Transverse colon (tissue), 4 donors: ENCODE data around the gene ARPIN. TPM values are rescaled to one million over a fixed set of nuclear protein-coding genes. Genes with fewer than 3 reads are reported as not detected.

ENCODE experiments used
- DNase-seq: peaks from one replicate; pipeline ENCODE4 v3.0.0-alpha.2; 2019
- H3K27ac ChIP-seq, 4 donors: fragments of 200-600 bp; sonication (generic); 2 replicates each; pipeline ENCODE4 v1.5.1; 2016 to 2018; ENCODE audit warnings: inconsistent platforms in 4 of 4
- H3K27me3 ChIP-seq: fragments of 200-600 bp; sonication (generic); 2 replicates; pipeline ENCODE4 v1.5.1; 2017; ENCODE audit warnings: inconsistent platforms
- H3K36me3 ChIP-seq, 4 donors: fragments of 200-600 bp; sonication (generic); 2 replicates each; pipeline ENCODE4 v1.5.1; 2017 to 2019; ENCODE audit warnings: inconsistent platforms in 4 of 4
- H3K4me1 ChIP-seq, 4 donors: fragments of 200-600 bp; sonication (generic); 2 replicates each; pipeline ENCODE4 v1.5.1; 2017 to 2020; ENCODE audit warnings: inconsistent platforms in 4 of 4
- H3K4me3 ChIP-seq, 4 donors: fragments of 200-600 bp; sonication (generic); 1 replicate in 1 of 4; 2 replicates in 3 of 4; pipeline versions ENCODE4 v1.5.1 to v1.6.1; 2017 to 2019; ENCODE audit warnings: inconsistent platforms in 4 of 4
- H3K9me3 ChIP-seq, 2 donors: fragments of 200-600 bp; sonication (generic); 2 replicates each; pipeline ENCODE4 v1.5.1; 2017 to 2019; ENCODE audit warnings: inconsistent platforms in 2 of 2
- EP300 ChIP-seq: sonication (generic); formaldehyde crosslinking; IDR thresholded peaks from one replicate; pipeline ENCODE4 v1.6.1; 2017; ENCODE audit warnings: antibody characterized with exemption, low read depth
- POLR2A ChIP-seq: fragments of 450-650 bp; IDR thresholded peaks from one replicate; pipeline ENCODE4 v1.6.1; 2016; ENCODE audit warnings: antibody characterized with exemption, mild to moderate bottlenecking, moderate library complexity
- POLR2AphosphoS5 ChIP-seq, 3 donors: sonication (generic); formaldehyde crosslinking; IDR thresholded peaks; one replicate each; pipeline ENCODE4 v1.6.1; 2016; ENCODE audit warnings: antibody characterized with exemption in 3 of 3
- WGBS, 2 donors: methylation state at CpG; one replicate each; pipeline ENCODE4 v1.1.5; 2018; ENCODE audit warnings: low coverage in 1 of 2; 5-methylcytosine and 5-hydroxymethylcytosine counted together
- in situ Hi-C, 4 donors: fragments of 200-750 bp; cut with MboI; loops; one replicate each; pipeline versions ENCODE4 v1.15.0 to v1.15.1; 2017; ENCODE audit warnings: low sequenced_read_pairs in 3 of 4, low pct_ligation_motif_present in 1 of 4, low pct_unique_long_range_greater_than_20kb in 1 of 4
- intact Hi-C: fragments of 100-400 bp; cut with DNase I; formaldehyde crosslinking; loops from one replicate; pipeline ENCODE4 v1.15.1; 2023; ENCODE audit warnings: low total_unique reads
- total RNA-seq, 4 donors: library from RNA; depleted of rRNA; stranded (reverse); fragments of >200 nt; gene quantifications; one replicate each; pipeline ENCODE4 v1.1.0, GENCODE V29; 2016
- TF ChIP-seq, protein P1 (sequence below), 5 experiments: fragments of 200-600 bp in 3 of 5; fragments of 450-650 bp in 2 of 5; sonication (generic) in 3 of 5; IDR thresholded peaks; 1 replicate in 2 of 5; 2 replicates in 3 of 5; pipeline ENCODE4 v1.5.1; 2016 to 2017; ENCODE audit warnings: antibody characterized with exemption in 5 of 5, inconsistent platforms in 3 of 5, mild to moderate bottlenecking in 2 of 5, moderate library complexity in 1 of 5

The ARPIN gene
- total RNA-seq, 4 donors from 2014 or later: 24.1 to 48.6 (median 37.6) TPM

DNA sequence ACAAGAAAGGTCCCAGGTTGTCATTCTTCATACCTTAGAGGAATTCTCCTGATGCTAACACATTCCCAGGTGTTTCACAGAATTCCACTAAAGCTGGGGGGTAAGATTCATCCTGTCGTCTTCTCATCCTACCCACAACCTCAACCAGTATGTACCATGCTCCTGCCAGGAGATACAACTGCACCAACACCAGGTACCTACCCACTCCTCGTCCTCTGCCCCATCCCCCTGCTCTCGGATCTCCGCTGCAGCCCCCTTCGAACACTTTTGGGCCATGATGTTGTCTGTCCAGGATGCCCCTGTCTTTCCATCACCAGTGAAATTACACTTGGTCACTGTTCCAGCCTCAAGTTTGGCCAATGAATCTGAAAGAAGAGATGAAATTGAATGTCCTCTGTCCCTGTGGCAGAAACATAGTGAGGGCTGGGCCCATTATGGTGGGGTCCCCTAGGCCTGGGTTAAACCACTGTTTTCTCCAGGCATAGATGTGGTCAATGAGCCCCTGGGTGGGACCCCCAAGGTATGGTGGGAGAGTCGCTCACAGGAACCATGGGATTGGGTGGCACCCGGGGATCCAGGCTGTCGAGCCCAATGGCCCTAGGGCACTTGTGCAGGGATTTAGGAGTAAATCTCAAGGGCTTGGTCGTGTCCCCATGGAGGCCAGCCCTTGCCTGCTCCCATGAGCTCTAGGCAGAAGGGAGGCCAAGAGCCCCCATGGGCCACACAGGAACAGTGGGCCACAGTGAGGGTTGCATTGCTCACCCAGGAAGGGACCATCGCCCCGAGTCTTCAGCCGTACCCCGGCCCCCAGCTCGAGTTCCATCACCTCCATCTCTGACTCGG, 9.5 kb downstream of the ARPIN start:
- in situ Hi-C loops: loop anchor here in 1 of 4 donors (10.0 kb wide), 1 partner anchor 182 kb away; no protein-coding TSS in a partner anchor
- intact Hi-C loops: loop anchor here (10.0 kb wide), 1 partner anchor 182 kb away; no protein-coding TSS in a partner anchor
- TF ChIP-seq EP300 (no peak), POLR2A (no peak), POLR2AphosphoS5 (IDR thresholded peaks at IDR 0.05) (no peak)
- TF ChIP-seq, protein P1, sequence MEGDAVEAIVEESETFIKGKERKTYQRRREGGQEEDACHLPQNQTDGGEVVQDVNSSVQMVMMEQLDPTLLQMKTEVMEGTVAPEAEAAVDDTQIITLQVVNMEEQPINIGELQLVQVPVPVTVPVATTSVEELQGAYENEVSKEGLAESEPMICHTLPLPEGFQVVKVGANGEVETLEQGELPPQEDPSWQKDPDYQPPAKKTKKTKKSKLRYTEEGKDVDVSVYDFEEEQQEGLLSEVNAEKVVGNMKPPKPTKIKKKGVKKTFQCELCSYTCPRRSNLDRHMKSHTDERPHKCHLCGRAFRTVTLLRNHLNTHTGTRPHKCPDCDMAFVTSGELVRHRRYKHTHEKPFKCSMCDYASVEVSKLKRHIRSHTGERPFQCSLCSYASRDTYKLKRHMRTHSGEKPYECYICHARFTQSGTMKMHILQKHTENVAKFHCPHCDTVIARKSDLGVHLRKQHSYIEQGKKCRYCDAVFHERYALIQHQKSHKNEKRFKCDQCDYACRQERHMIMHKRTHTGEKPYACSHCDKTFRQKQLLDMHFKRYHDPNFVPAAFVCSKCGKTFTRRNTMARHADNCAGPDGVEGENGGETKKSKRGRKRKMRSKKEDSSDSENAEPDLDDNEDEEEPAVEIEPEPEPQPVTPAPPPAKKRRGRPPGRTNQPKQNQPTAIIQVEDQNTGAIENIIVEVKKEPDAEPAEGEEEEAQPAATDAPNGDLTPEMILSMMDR (IDR thresholded peaks at IDR 0.05): no peak

DNA sequence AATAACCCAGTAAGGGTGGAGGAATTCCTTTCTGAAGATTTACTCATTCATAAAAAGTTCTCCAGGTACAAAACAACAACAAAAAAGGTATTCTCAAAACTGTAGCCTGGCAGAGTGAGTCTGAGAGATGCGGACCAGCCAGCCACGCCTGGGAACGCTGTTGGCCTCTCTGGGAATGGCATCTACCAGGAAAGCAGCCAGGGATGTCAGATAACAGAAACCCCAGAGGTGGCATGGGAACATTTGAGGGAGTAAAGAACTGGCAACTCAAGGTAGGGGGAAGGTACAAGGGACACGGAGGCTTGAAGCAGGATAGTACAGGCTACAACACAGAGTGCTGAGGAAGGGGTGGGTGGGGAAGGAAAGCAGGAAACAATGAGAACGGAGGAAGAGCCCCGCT, 11.9 kb downstream of the ARPIN start:
- no peak overlapping the region for H3K4me3 ChIP-seq
- no peak for TF ChIP-seq POLR2AphosphoS5 (IDR thresholded peaks at IDR 0.05)
- no peak for TF ChIP-seq EP300
- no peak for TF ChIP-seq POLR2A
- TF ChIP-seq, protein P1 (IDR thresholded peaks at IDR 0.05): no peak
- H3K4me1 ChIP-seq: peaks cover 0 to 9% (median 0%) of the 10 kb centered on the region in 4 donors
- H3K9me3 ChIP-seq: no peaks in the 10 kb centered on the region
- peaks cover 0 to 31% (median 9%) of the 10 kb centered on the region in 4 donors for H3K36me3 ChIP-seq
- in situ Hi-C loops (loop anchor here in 1 of 4 donors (10.0 kb wide), 1 partner anchor 184 kb away; no protein-coding TSS in a partner anchor), intact Hi-C loops (loop anchor here (10.0 kb wide), 1 partner anchor 184 kb away; no protein-coding TSS in a partner anchor)
- 58 to 89% methylated on average over 2 to 6 of the region's 6 CpGs for WGBS, 2 donors
- H3K27ac ChIP-seq: no peak overlapping the region
- no peak for DNase-seq
- H3K27me3 ChIP-seq: no peaks in the 10 kb centered on the region

More for the DNA sequence above, 9.5 kb downstream of the ARPIN start:
- H3K4me3 ChIP-seq: no peak overlapping the region
- peaks cover 0 to 36% (median 9%) of the 10 kb centered on the region in 4 donors for H3K36me3 ChIP-seq
- H3K9me3 ChIP-seq: no peaks in the 10 kb centered on the region
- no peaks in the 10 kb centered on the region for H3K27me3 ChIP-seq
- no peak for DNase-seq
- H3K4me1 ChIP-seq: peaks cover 0 to 9% (median 0%) of the 10 kb centered on the region in 4 donors
- 91% methylated on average over 15 of the region's 15 CpGs; no CpG with 5 or more reads in 1 of the 2 donors for WGBS, 2 donors
- no peak overlapping the region for H3K27ac ChIP-seq

DNA sequence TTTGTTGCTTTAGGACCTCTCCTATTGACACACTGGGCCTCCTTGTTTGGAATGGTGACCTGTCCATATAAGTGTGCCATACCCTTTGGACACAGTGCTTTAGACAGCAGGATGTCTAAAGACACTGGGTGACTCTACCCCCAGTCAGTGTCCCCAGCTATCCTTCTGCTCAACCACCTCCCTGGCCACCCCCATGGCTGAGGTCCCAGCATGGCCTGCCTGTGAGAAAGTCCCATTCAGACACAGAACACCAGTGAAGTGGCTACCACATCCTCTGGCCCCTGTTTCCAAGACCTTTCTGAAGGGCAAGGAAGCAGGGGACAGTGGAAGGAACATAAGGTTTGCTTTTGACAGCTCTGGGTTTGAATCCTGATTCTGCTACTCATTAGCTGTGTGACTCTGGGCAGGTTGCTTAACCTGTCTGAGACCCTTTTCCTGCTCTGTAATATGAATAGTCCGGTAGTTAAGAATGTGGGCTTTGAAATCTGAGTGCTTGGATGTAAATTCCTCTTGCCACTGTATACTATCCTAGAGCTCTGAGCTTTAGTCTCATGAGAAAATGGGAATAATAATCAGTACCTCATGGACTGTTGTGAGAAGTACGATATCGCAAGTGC, 12.7 kb downstream of the ARPIN start:
- peaks cover 0 to 31% (median 9%) of the 10 kb centered on the region in 4 donors for H3K36me3 ChIP-seq
- H3K4me3 ChIP-seq: no peak overlapping the region
- peaks cover 0 to 12% (median 0%) of the 10 kb centered on the region in 4 donors for H3K4me1 ChIP-seq
- no peaks in the 10 kb centered on the region for H3K9me3 ChIP-seq
- DNase-seq: no peak
- WGBS, 2 donors: 90 to 95% methylated on average over 2 to 3 of the region's 3 CpGs
- intact Hi-C loops: loop anchor here (10.0 kb wide), 1 partner anchor 185 kb away; no protein-coding TSS in a partner anchor
- no peak overlapping the region for H3K27ac ChIP-seq
- no peaks in the 10 kb centered on the region for H3K27me3 ChIP-seq
- in situ Hi-C loops: loop anchor here in 3 of 4 donors (5.0 to 10.0 kb wide), 3 partner anchors 172 to 185 kb away; no protein-coding TSS in a partner anchor
- TF ChIP-seq POLR2A (no peak), POLR2AphosphoS5 (IDR thresholded peaks at IDR 0.05) (no peak), EP300 (no peak)
- TF ChIP-seq, protein P1 (IDR thresholded peaks at IDR 0.05): no peak
